Fibroblast of peridontal ligament (primary cell): ENCODE data around the gene HRC.
"Not testable (repeated sequence)": the region's sequence is repeated elsewhere in the genome, so short reads cannot be mapped to it uniquely, and the experiment has no call there.

Source experiments
- DNase-seq: peaks from one replicate; pipeline ENCODE4 v3.0.0-alpha.2; 2010; ENCODE audit errors: extremely low read depth

The HRC gene

GRCh38 chr19:49155005-49155819 lies at the start of gene HRC:
HRC (minus strand) TSS chr19:49155396; CDS start chr19:49155237, 159 bp downstream.
- no peak for DNase-seq

GRCh38 chr19:49201042-49201441 lies 45.8 kb upstream of the HRC start:
- DNase-seq: no peak

GRCh38 chr19:49200238-49200862 lies 45.2 kb upstream of the HRC start:
- no peak for DNase-seq

GRCh38 chr19:49196527-49197240 lies 41.5 kb upstream of the HRC start:
- DNase-seq: no peak

- no peak for DNase-seq
Observed at GRCh38 chr19:49194408-49194807, 39.2 kb upstream of the HRC start.

GRCh38 chr19:49193822-49194394 lies 38.7 kb upstream of the HRC start:
- DNase-seq: no peak

- DNase-seq: no peak
Observed at GRCh38 chr19:49190781-49191180, 35.6 kb upstream of the HRC start.

- no peak for DNase-seq
Observed at GRCh38 chr19:49189259-49189658, 34.1 kb upstream of the HRC start.

- no peak for DNase-seq
Observed at GRCh38 chr19:49188626-49189200, 33.5 kb upstream of the HRC start.

GRCh38 chr19:49186108-49186507 lies 30.9 kb upstream of the HRC start:
- DNase-seq: no peak

GRCh38 chr19:49182848-49183375 lies 27.7 kb upstream of the HRC start:
- DNase-seq: no peak

- not testable (repeated sequence) for DNase-seq
Observed at GRCh38 chr19:49182010-49182847, 27.0 kb upstream of the HRC start.

- DNase-seq: no peak
Observed at GRCh38 chr19:49180659-49181058, 25.5 kb upstream of the HRC start.

- no peak for DNase-seq
Observed at GRCh38 chr19:49173198-49173597, 18.0 kb upstream of the HRC start.

- DNase-seq: no peak
Observed at GRCh38 chr19:49168421-49168820, 13.2 kb upstream of the HRC start.

- no peak for DNase-seq
Observed at GRCh38 chr19:49167857-49168409, 12.7 kb upstream of the HRC start.

- no peak for DNase-seq
Observed at GRCh38 chr19:49165865-49166301, 10.7 kb upstream of the HRC start.

GRCh38 chr19:49165111-49165750 lies 10.0 kb upstream of the HRC start:
- DNase-seq: no peak

GRCh38 chr19:49161987-49162386 lies 6.8 kb upstream of the HRC start:
- peak; percentile 20 for DNase-seq
